GM12892 (cell line): ENCODE measurements around the gene UBA3.

Source experiments
- POLR2A ChIP-seq: IDR thresholded peaks from 2 replicates; pipeline ENCODE4 v1.6.1; 2011; ENCODE audit warnings: low read depth, low read length, control low read depth
- POLR2AphosphoS5 ChIP-seq: IDR thresholded peaks from 2 replicates; pipeline ENCODE4 v1.6.1; 2011; ENCODE audit warnings: low read depth, low read length, control low read depth
- TAF1 ChIP-seq: IDR thresholded peaks from 2 replicates; pipeline ENCODE4 v1.6.1; 2011; ENCODE audit warnings: low read depth, mild to moderate bottlenecking, control low read depth, low read length, borderline replicate concordance

- TF ChIP-seq POLR2A (no peak), POLR2AphosphoS5 (no peak), TAF1 (no peak)
Measured at GRCh38 chr3:69094467-69095205, 14.5 kb upstream of the UBA3 start.
